ENCODE measurements around the gene DAAM2.

Gene DAAM2

GRCh38 chr6:39936857-39937256, 144.7 kb downstream of the DAAM2 start:
- DNase-seq, result no peak

GRCh38 chr6:39937686-39938333, 145.6 kb downstream of the DAAM2 start:
- no peak for DNase-seq

- no peak for DNase-seq
Measured at GRCh38 chr6:39938773-39939654, 146.8 kb downstream of the DAAM2 start.

- DNase-seq, result no peak
Measured at GRCh38 chr6:39941138-39941537, 149.0 kb downstream of the DAAM2 start.

- DNase-seq, result no peak
Measured at GRCh38 chr6:39941820-39942219, 149.6 kb downstream of the DAAM2 start.

- DNase-seq, result no peak
Measured at GRCh38 chr6:39942903-39943580, 150.9 kb downstream of the DAAM2 start.

GRCh38 chr6:39945626-39946025, 153.4 kb downstream of the DAAM2 start:
- DNase-seq, result no peak

- no peak for DNase-seq
Measured at GRCh38 chr6:39947611-39948068, 155.5 kb downstream of the DAAM2 start.

GRCh38 chr6:39948199-39948791, 156.1 kb downstream of the DAAM2 start:
- DNase-seq, result no peak

GRCh38 chr6:39950125-39950720, 158.0 kb downstream of the DAAM2 start:
- no peak for DNase-seq

- DNase-seq, result no peak
Measured at GRCh38 chr6:39951191-39951590, 159.0 kb downstream of the DAAM2 start.

GRCh38 chr6:39951716-39952115, 159.5 kb downstream of the DAAM2 start:
- DNase-seq, result no peak

GRCh38 chr6:39952167-39952566, 160.0 kb downstream of the DAAM2 start:
- DNase-seq, result no peak

GRCh38 chr6:39953076-39953618, 161.0 kb downstream of the DAAM2 start:
- DNase-seq, result no peak
